22Rv1 (cell line): Measurements from ENCODE around the gene DDIAS.

ENCODE experiments used
- CTCF ChIP-seq: fragments of 450-650 bp; IDR thresholded peaks from 2 replicates; pipeline ENCODE4 v1.5.1; 2017; ENCODE audit warnings: mild to moderate bottlenecking
- ZFX ChIP-seq: fragments of 450-650 bp; IDR thresholded peaks from 2 replicates; pipeline ENCODE4 v1.6.1; 2017; ENCODE audit warnings: antibody characterized with exemption, borderline replicate concordance

GRCh38 chr11:82889133-82890001 is 12.2 kb upstream of the DDIAS start:
- TF ChIP-seq ZFX (no peak), CTCF (no peak)
